ENCODE results near the gene REXO5. TPM values are rescaled to one million over a fixed set of nuclear protein-coding genes. Genes with fewer than 3 reads are reported as not detected.
A peak's percentile ranks its signal among the peaks of the same experiment; 100 is the strongest.
"Not testable (repeated sequence)": the region's sequence is repeated elsewhere in the genome, so short reads cannot be mapped to it uniquely, and the experiment has no call there.

REXO5 gene
- 8.7 and 9.8 TPM in 2 replicates for total RNA-seq (2014; rRNA removed; shearing (Covaris generic))

GRCh38 chr16:20806168-20807050, at the start of gene REXO5, which contains the start of gene ERI2:
TSS of gene REXO5 (plus strand) at chr16:20806527. CDS start at chr16:20806954, 427 bp downstream.
TSS of gene ERI2 (minus strand) at chr16:20806472. CDS start at chr16:20806430, 42 bp downstream.
- peak; percentile 92 for DNase-seq (ENCODE audit: low spot score)
- in situ Hi-C loops (cut with HindIII; ENCODE audit: low sequenced_read_pairs) = no loop called here

- in situ Hi-C loops (cut with HindIII; ENCODE audit: low sequenced_read_pairs) = no loop called here
- no peak for DNase-seq (ENCODE audit: low spot score)
Observed at GRCh38 chr16:20760346-20760745, 46.0 kb upstream of the REXO5 start.

- in situ Hi-C loops (cut with HindIII; ENCODE audit: low sequenced_read_pairs) = no loop called here
- no peak for DNase-seq (ENCODE audit: low spot score)
Observed at GRCh38 chr16:20761175-20761574, 45.2 kb upstream of the REXO5 start.

GRCh38 chr16:20762404-20763123, 43.8 kb upstream of the REXO5 start:
- in situ Hi-C loops (cut with HindIII; ENCODE audit: low sequenced_read_pairs) = no loop called here
- no peak for DNase-seq (ENCODE audit: low spot score)

- peak; percentile 1 for DNase-seq (ENCODE audit: low spot score)
- in situ Hi-C loops (cut with HindIII; ENCODE audit: low sequenced_read_pairs) = no loop called here
Observed at GRCh38 chr16:20763461-20764232, 42.7 kb upstream of the REXO5 start, which contains the start of gene ACSM3. TSS of gene ACSM3 (plus strand) at chr16:20764014. CDS start at chr16:20770035, 6,021 bp downstream.

GRCh38 chr16:20764448-20764847, 41.9 kb upstream of the REXO5 start:
- in situ Hi-C loops (cut with HindIII; ENCODE audit: low sequenced_read_pairs); DNase-seq (ENCODE audit: low spot score): not testable (repeated sequence)

- no peak for DNase-seq (ENCODE audit: low spot score)
- in situ Hi-C loops (cut with HindIII; ENCODE audit: low sequenced_read_pairs) = no loop called here
Observed at GRCh38 chr16:20765732-20766131, 40.6 kb upstream of the REXO5 start.

- in situ Hi-C loops (cut with HindIII; ENCODE audit: low sequenced_read_pairs) = no loop called here
- DNase-seq (ENCODE audit: low spot score) = no peak
Observed at GRCh38 chr16:20766294-20766693, 40.0 kb upstream of the REXO5 start.

- DNase-seq (ENCODE audit: low spot score) = no peak
- in situ Hi-C loops (cut with HindIII; ENCODE audit: low sequenced_read_pairs) = no loop called here
Observed at GRCh38 chr16:20767577-20767976, 38.8 kb upstream of the REXO5 start.

GRCh38 chr16:20768121-20768520, 38.2 kb upstream of the REXO5 start:
- in situ Hi-C loops (cut with HindIII; ENCODE audit: low sequenced_read_pairs) = no loop called here
- no peak for DNase-seq (ENCODE audit: low spot score)

- in situ Hi-C loops (cut with HindIII; ENCODE audit: low sequenced_read_pairs) = no loop called here
- DNase-seq (ENCODE audit: low spot score) = no peak
Observed at GRCh38 chr16:20768818-20769217, 37.5 kb upstream of the REXO5 start.

GRCh38 chr16:20773679-20774078, 32.6 kb upstream of the REXO5 start:
- in situ Hi-C loops (cut with HindIII; ENCODE audit: low sequenced_read_pairs) = no loop called here
- DNase-seq (ENCODE audit: low spot score) = no peak

- in situ Hi-C loops (cut with HindIII; ENCODE audit: low sequenced_read_pairs) = no loop called here
- DNase-seq (ENCODE audit: low spot score) = peak; percentile 25
Observed at GRCh38 chr16:20774703-20775362, 31.5 kb upstream of the REXO5 start.

- no peak for DNase-seq (ENCODE audit: low spot score)
- in situ Hi-C loops (cut with HindIII; ENCODE audit: low sequenced_read_pairs) = no loop called here
Observed at GRCh38 chr16:20781697-20782096, 24.6 kb upstream of the REXO5 start.

- DNase-seq (ENCODE audit: low spot score) = no peak
- in situ Hi-C loops (cut with HindIII; ENCODE audit: low sequenced_read_pairs) = no loop called here
Observed at GRCh38 chr16:20782470-20782869, 23.9 kb upstream of the REXO5 start.

- no peak for DNase-seq (ENCODE audit: low spot score)
- in situ Hi-C loops (cut with HindIII; ENCODE audit: low sequenced_read_pairs) = no loop called here
Observed at GRCh38 chr16:20784204-20784603, 22.1 kb upstream of the REXO5 start.

- in situ Hi-C loops (cut with HindIII; ENCODE audit: low sequenced_read_pairs) = no loop called here
- DNase-seq (ENCODE audit: low spot score) = no peak
Observed at GRCh38 chr16:20789130-20789529, 17.2 kb upstream of the REXO5 start.

GRCh38 chr16:20791923-20792612, 14.3 kb upstream of the REXO5 start:
- no peak for DNase-seq (ENCODE audit: low spot score)
- in situ Hi-C loops (cut with HindIII; ENCODE audit: low sequenced_read_pairs) = no loop called here

Measured in G401 (cell line).